HG02943 (cell line): ENCODE measurements around the gene PCDHGA5.
"Not testable (repeated sequence)": the region's sequence is repeated elsewhere in the genome, so short reads cannot be mapped to it uniquely, and the experiment has no call there.

Source experiments
- ATAC-seq: cut with Tn5 transposase; IDR thresholded peaks from one replicate; pipeline ENCODE4 v1.9.1; 2021; ENCODE audit warnings: mild to moderate bottlenecking, low read depth, moderate library complexity; ENCODE audit not compliant: unreplicated experiment

The PCDHGA5 gene

DNA sequence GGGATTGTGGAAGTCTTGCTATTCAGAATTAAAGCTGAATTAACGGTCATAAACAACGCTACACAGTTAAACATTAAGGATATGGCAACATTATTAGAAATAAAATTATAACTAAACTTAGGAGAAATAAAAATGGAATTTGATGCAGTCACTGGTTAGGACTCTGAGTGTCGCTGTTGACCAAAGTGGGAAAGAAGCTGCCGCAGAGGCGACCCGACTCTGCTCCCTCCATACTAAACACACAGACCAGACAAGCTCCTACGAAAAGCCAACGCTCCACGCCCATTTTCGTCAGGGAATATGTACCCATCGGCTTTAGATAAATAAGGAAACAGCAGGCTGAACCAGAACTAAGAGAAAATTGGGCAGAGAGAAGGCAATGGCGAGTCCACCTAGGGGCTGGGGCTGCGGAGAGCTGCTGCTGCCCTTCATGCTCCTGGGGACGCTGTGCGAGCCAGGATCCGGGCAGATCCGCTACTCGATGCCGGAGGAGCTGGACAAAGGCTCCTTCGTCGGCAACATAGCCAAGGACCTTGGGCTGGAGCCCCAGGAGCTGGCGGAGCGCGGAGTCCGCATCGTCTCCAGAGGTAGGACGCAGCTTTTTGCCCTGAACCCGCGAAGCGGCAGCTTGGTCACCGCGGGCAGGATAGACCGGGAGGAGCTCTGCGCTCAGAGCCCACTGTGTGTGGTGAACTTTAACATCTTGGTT, at the start of gene PCDHGA5:
Gene PCDHGA5 (plus strand): TSS at position 211 of the 709 bp plus-strand sequence. CDS start 169 bp downstream, at position 380.
- ATAC-seq, result no peak

DNA sequence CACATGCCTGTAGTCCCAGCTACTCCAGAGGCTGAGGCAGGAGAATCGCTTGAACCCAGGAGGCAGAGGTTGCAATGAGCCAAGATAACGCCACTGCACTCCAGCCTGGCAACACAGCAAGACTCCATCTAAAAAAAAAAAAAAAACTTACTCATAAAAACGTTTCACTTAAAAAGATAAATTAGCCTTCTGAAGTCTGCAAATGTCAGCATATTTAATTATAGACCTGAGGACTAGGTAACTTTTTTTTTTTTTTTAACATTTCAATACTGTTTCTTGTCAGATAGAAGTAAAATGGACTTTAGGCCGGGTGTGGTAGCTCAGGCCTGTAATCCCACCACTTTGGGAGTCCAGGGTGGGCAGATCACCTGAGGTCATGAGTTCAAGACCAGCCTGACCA, 47.0 kb upstream of the PCDHGA5 start:
- ATAC-seq, result not testable (repeated sequence)

DNA sequence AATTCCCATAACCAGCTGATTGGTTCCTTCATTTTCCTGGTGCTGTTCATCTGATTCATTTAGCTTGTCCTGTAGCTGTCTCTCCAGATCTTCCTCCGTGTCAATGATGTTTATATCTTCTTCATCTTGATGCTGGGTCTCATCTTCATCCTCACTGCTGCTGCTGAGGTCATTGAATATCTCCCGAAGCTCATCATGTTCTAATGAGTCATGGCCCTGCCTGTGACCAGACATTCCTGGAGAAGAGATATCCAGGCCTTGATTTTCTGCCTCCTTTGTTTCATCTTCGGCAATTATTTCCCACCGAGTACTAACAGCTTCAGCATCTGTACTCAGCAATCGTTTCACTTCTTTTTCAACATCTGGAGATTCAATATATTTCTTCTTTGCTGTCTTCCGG, 44.8 kb upstream of the PCDHGA5 start:
- no peak for ATAC-seq

DNA sequence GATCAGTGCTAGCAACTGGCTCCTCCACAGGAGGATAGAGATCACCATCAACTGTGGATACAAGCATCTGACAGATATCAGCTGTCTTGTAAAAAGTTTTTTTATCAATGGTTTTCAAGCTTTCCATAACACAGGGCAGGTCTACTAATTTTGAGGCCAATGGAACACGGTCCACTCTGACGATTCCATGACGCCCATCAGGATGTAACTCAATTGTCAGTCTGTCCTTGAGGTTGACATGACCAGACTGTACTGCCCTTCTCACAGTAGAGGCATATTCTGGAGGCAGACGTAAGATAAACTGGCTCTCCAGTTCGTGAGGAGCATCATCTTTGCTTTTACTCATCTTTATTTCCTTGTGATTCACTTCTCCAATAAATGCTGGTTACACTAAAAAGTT, 44.3 kb upstream of the PCDHGA5 start:
- no peak for ATAC-seq

DNA sequence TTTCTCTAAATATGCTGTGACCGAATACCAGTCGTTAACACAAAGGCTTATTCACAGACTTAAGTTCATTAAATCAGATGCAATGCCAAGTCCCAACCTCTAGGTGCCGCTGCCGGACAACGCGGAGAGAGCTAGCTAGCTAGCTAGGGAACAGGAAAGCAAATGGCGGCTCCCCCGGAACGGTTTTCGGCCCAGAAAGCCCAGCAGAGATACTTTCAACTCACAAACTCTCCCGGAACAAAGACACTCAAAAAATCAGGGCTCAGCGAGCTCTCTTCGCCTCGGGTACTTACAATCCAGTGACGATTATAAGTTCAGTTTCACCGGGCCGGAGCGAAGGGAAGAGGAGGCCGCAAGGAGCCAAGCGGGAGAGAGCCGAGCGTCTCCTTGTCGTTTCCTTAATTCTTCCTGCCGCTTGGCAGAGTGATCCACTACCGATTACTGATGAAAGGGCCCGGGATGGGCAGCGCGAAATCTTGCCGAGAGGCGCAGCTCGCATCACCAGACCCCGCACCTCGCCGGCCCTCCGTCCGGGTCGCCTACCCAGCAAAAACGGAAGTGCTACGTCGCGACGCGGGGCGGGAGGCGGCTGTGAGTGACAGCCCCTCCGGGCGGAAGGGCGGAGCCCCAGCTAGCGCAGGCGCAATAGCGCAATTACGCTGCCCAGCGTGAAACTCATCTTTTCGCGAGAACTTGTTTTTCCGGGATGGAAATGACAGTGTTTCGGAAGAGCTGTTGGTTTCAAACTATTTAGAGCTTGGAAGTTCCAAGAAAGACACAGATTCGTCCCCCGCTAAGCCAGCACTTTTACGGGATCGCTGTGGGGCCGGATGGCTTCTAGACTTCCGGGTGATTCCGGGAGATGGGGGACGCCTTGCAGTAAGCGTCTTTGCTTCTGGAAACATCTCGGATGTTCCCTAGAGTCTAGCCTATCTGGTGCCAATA, 43.5 kb upstream of the PCDHGA5 start, which contains the start of gene TAF7:
Gene TAF7 (minus strand): TSS at position 560 of the 945 bp plus-strand sequence. CDS start 740 bp downstream, outside the sequence.
- ATAC-seq, result peak; percentile 95

DNA sequence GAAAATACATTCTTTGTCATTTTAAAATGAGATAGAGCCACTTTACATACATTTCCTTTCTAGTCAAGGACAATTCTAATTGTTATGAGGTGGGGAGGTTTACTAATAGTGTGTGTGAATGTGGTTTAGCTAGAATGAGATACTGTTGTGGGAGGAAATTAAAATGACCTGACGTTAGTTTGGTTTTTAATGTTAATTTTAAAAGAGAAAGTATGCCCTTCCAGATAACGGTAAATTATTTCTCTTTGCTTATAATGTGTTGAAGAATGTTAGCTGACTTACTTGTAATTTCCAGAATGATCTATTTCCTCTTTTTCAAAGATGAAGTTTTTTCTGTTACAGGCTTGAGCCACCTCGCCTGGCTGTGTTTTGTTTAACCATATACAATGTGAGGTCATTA, 41.7 kb upstream of the PCDHGA5 start:
- no peak for ATAC-seq

DNA sequence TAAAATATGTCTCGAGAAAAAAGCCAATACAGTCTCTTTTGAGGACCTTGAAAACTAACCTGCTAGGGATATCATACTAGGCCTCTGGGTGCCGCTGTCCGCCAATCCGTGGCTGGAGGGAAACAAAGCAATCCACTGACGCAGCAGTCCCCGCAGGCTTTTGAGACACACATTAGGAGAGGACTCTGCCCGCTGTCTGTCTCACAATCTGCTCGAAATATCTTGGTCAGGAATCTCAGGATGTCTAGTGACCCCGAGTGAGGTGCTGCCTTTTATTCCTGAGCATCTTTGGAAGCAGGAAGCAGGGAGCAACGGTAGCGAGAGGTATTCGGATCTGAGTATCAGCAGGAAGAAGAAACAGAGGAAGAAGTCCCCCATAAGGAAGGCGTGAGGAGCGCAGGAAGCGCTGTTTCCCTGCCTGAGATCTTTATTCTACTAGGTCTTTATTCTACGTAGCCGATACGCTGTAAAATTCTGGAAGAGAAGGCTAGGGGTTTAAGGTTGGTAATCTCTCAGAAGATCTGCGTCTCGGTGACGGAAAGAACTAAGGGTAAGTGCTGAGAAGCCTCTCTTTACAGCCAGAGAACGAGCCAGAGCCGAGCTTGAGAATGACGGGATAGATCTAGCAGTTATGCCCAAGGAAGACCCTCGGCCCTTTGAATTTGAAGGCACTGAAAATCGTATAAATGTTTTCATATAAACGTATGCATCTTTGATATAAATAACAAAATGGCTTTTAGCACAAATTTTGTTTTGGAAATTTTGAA, 37.7 kb upstream of the PCDHGA5 start:
- ATAC-seq, result peak; percentile 80

DNA sequence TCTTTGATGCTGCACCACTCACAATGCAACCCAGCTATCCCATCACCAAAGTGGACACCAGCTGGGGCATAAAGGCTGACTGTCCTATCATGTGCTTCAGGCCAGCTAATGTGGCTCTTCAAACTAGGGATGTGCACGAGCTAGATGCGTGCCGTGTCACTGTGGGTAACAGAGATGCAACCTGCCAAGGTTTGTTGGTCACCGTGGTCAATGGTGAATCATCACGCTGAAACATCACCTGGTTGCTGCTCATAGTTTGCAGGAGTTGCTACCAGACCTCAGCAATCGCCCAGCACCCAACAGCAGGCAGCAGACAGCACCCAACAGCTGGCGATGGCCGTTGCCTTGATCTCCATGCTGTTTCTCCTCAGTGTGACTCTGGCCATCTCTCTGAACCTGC, 35.7 kb upstream of the PCDHGA5 start:
- no peak for ATAC-seq

DNA sequence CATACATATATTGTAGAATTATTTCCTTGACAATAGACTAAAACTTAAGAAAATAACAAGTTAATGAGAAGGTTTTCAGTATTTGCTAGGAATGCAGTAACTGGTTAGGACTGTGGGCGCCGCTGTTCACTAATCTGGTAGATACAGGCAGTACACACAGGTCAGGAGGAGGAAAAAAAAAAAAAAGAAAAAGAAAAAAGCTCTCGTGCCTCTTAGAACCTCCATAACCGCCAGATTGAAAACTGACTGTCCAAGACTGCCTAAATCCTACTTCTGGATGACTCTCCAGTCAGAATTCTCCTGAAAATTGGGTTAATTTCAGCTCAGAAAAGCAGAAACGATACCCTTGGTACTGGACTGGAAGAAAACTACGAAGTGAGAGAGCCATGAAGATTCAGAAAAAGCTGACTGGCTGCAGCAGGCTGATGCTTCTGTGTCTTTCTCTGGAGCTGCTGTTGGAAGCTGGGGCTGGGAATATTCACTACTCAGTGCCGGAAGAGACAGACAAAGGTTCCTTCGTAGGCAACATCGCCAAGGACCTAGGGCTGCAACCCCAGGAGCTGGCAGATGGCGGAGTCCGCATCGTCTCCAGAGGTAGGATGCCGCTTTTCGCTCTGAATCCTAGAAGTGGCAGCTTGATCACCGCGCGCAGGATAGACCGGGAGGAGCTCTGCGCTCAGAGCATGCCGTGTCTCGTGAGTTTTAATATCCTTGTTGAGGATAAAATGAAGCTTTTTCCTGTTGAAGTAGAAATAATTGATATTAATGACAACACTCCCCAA, 33.5 kb upstream of the PCDHGA5 start, which contains the start of gene PCDHGA1:
Gene PCDHGA1 (plus strand): TSS at position 216 of the 782 bp plus-strand sequence.
- ATAC-seq, result no peak

DNA sequence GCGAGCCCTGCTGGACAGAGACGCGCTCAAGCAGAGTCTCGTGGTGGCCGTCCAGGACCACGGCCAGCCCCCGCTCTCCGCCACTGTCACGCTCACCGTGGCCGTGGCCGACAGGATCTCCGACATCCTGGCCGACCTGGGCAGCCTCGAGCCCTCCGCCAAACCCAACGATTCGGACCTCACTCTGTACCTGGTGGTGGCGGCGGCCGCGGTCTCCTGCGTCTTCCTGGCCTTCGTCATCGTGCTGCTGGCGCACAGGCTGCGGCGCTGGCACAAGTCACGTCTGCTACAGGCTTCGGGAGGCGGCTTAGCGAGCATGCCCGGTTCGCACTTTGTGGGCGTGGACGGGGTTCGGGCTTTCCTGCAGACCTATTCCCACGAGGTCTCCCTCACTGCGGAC, 31.4 kb upstream of the PCDHGA5 start:
- ATAC-seq, result not testable (repeated sequence)

DNA sequence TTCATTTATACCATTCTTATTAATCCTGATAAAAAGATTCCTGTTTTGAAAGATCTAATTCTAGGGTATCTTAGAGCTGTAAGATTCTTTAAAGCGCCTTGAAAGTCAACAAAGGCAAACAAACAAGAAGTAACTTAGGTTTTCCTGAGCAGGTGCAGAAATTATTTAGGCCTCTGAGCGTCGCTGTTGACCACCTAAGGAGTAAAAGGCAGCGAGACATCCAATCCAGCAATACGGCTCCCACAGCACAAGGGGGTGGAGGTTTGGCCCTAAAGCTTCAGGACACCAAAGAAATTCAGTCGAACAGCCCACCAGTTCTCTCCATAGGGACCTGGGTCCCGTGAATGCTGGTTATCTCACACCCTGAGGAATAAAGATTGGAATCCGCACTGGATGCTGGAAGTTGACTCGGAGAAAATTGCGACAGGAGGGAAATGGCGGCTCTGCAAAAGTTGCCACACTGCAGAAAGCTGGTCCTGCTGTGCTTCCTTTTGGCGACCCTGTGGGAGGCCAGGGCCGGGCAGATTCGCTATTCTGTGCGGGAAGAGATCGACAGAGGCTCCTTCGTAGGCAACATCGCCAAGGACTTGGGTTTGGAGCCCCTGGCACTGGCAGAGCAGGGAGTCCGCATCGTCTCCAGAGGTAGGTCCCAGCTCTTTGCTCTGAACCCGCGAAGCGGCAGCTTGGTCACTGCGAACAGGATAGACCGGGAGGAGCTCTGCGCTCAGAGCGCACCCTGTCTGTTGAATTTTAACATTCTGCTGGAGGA, 25.2 kb upstream of the PCDHGA5 start, which contains the start of gene PCDHGA2:
Gene PCDHGA2 (plus strand): TSS at position 223 of the 769 bp plus-strand sequence.
- no peak for ATAC-seq

DNA sequence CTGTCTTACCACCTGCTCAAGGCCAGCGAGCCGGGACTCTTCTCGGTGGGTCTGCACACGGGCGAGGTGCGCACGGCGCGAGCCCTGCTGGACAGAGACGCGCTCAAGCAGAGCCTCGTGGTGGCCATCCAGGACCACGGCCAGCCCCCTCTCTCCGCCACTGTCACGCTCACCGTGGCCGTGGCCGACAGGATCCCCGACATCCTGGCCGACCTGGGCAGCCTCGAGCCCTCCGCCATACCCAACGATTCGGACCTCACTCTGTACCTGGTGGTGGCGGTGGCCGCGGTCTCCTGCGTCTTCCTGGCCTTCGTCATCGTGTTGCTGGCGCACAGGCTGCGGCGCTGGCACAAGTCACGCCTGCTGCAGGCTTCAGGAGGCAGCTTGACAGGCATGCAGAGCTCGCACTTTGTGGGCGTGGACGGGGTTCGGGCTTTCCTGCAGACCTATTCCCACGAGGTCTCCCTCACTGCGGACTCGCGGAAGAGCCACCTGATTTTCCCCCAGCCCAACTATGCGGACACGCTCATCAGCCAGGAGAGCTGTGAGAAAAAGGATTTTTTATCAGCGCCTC, 23.1 kb upstream of the PCDHGA5 start:
- ATAC-seq, result not testable (repeated sequence)

DNA sequence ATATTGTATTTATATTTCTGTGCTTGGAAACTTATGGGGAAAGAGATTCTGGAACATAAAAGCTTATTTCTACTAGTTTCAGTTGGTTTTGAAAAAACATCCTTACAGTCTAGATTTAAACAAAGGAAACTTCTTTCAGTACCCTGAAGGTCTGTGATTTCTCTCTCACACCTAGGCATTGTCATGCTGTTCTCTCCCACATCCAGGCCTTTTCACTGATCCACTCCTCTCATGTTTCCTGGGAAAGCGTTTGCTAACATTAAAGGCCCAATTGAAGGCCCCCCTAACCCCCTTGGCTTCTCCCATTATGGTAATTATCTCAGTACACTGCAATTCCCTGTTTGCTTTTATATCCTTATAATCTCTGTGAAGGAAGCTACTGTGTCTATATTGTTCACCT, 21.2 kb upstream of the PCDHGA5 start:
- ATAC-seq, result no peak

DNA sequence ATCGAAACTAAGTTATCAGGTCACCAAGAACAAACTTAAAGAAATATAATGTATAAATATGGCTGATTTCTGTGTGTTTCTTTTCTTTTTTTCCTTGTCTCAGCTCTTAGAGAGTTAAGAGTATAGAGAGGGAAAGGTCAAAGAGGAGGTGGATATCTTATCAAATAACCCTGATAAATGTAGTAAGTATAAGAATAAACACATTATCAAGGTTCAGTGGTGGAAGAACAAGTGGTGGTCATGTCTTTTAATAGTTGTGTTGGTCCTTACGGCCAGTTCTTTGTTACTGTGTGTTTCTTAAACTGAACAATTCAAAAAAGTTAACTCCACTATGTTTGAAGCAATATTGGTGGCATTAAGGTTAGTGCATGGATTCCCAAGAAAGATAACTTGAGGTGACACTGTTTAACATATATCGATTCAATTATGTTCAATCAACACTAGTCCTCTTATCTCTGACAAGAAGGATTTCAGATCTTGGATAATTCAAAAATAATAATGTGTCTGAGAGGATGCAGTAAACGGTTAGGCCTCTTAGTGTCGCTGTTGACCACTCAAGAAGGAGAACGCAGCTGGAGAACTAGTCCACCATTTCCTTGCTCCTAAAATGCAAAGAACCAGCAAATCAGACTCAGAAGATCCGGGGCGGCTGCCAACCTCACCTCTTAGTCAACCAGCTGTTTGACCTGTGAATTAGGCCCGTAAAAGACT, 20.6 kb upstream of the PCDHGA5 start, which contains the start of gene PCDHGA3:
Gene PCDHGA3 (plus strand): TSS at position 588 of the 711 bp plus-strand sequence. CDS start 205 bp downstream, outside the sequence.
- ATAC-seq, result no peak

DNA sequence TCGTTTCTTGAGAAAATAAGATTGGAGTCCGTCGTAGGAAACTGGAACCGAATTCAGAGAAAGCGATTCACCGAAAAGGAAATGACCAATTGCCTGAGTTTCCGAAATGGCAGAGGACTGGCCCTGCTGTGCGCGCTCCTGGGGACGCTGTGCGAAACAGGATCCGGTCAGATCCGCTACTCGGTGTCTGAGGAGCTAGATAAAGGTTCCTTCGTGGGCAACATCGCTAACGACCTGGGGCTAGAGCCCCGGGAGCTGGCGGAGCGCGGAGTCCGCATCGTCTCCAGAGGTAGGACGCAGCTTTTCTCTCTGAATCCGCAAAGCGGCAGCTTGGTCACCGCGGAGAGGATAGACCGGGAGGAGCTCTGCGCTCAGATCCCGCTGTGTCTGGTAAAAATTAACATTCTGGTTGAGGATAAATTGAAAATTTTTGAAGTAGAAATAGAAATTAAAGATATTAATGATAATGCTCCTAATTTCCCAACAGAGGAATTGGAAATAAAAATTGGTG, 20.0 kb upstream of the PCDHGA5 start:
- no peak for ATAC-seq

DNA sequence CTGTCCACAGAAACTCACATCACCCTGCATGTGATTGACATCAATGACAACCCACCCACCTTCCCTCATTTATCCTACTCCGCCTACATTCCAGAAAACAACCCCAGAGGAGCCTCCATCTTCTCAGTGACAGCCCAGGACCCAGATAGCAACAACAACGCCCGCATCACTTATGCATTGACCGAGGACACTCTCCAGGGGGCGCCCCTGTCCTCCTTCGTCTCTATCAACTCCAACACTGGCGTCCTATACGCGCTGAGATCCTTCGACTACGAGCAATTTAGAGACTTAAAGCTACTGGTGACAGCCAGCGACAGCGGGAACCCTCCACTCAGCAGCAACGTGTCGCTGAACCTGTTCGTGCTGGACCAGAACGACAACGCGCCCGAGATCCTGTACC, 18.6 kb upstream of the PCDHGA5 start:
- no peak for ATAC-seq

DNA sequence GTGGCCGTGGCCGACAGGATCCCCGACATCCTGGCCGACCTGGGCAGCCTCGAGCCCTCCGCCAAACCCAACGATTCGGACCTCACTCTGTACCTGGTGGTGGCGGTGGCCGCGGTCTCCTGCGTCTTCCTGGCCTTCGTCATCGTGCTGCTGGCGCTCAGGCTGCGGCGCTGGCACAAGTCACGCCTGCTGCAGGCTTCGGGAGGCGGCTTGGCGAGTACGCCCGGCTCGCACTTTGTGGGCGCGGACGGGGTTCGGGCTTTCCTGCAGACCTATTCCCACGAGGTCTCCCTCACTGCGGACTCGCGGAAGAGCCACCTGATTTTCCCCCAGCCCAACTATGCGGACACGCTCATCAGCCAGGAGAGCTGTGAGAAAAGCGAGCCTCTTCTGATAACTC, 17.9 kb upstream of the PCDHGA5 start:
- ATAC-seq, result not testable (repeated sequence)
